Stomach (tissue), 9 donors: ENCODE results near the gene UST. TPM values are rescaled to one million over a fixed set of nuclear protein-coding genes. Genes with fewer than 3 reads are reported as not detected.
"Not testable (repeated sequence)": the region's sequence is repeated elsewhere in the genome, so short reads cannot be mapped to it uniquely, and the experiment has no call there.

ENCODE experiments used
- DNase-seq, 2 donors: peaks; one replicate each; pipeline versions ENCODE4 v3.0.0 to v3.0.0-alpha.2; 2013 to 2019
- H3K27ac ChIP-seq, 5 donors: fragments of 200-600 bp in 4 of 5; sonication (generic) in 4 of 5; one replicate each; pipeline ENCODE4 v1.5.1; 2013 to 2019; ENCODE audit warnings: mild to moderate bottlenecking in 1 of 5, moderate library complexity in 1 of 5
- H3K27me3 ChIP-seq, 3 donors: fragments of 200-600 bp; sonication (generic); one replicate each; pipeline ENCODE4 v1.5.1; 2017 to 2019; ENCODE audit warnings: mixed run types in 1 of 3
- H3K36me3 ChIP-seq, 4 donors: fragments of 200-600 bp; sonication (generic); 1 replicate in 3 of 4; 2 replicates in 1 of 4; pipeline ENCODE4 v1.5.1; 2016 to 2019
- H3K4me1 ChIP-seq, 4 donors: fragments of 200-600 bp; sonication (generic); one replicate each; pipeline ENCODE4 v1.5.1; 2016 to 2019
- H3K4me3 ChIP-seq, 4 donors: fragments of 200-600 bp; sonication (generic) in 3 of 4; one replicate each; pipeline ENCODE4 v1.5.1; 2016 to 2019; ENCODE audit warnings: mild to moderate bottlenecking in 1 of 4
- H3K9me3 ChIP-seq, 4 donors: fragments of 200-600 bp; sonication (generic); one replicate each; pipeline ENCODE4 v1.5.1; 2016 to 2019
- CTCF ChIP-seq, 7 experiments: fragments of 450-650 bp in 4 of 7; fragments of 200-600 bp in 3 of 7; sonication (generic) in 3 of 7; IDR thresholded peaks; one replicate each; pipeline ENCODE4 v1.5.1; 2016 to 2019; ENCODE audit warnings: antibody characterized with exemption in 7 of 7, control low read depth in 2 of 7, mild to moderate bottlenecking in 1 of 7
- EP300 ChIP-seq: sonication (generic); formaldehyde crosslinking; IDR thresholded peaks from one replicate; pipeline ENCODE4 v1.6.1; 2017; ENCODE audit warnings: antibody characterized with exemption
- POLR2A ChIP-seq, 4 donors: fragments of 450-650 bp; IDR thresholded peaks; one replicate each; pipeline ENCODE4 v1.6.1; 2016; ENCODE audit warnings: antibody characterized with exemption in 4 of 4, control low read depth in 2 of 4, mild to moderate bottlenecking in 1 of 4, moderate library complexity in 1 of 4
- POLR2AphosphoS5 ChIP-seq, 3 donors: sonication (generic); formaldehyde crosslinking; IDR thresholded peaks; one replicate each; pipeline ENCODE4 v1.6.1; 2016; ENCODE audit warnings: antibody characterized with exemption in 3 of 3
- WGBS, 5 donors: extraction: QIAGEN DNeasy Blood & Tissue Kit in 3 of 5; methylation state at CpG; one replicate each; pipeline versions ENCODE4 v1.1.5 to v1.1.7; 2013 to 2018; 5-methylcytosine and 5-hydroxymethylcytosine counted together
- intact Hi-C: fragments of 100-400 bp; cut with DNase I; formaldehyde crosslinking; loops from one replicate; pipeline ENCODE4 v1.15.1; 2023; ENCODE audit warnings: low total_unique reads
- polyA plus RNA-seq, 3 donors: library from polyadenylated mRNA; stranded (reverse); fragments of 200-250 nt; gene quantifications; one replicate each; pipeline ENCODE4 v1.2.3, GENCODE V29; 2013
- total RNA-seq, 5 donors: library from RNA; depleted of rRNA; stranded (reverse); fragments of >200 nt; gene quantifications; one replicate each; pipeline versions ENCODE4 v1.1.0 to v1.2.3, GENCODE V29; 2014 to 2016
- donor health status: healthy with polysubstance abuse.
- donor health status: Bipolar disorder and iron deficiency.
- donor health status: healthy.

Gene UST
- total and polyA plus RNA-seq, 8 donors, result 2.2 to 45.8 (median 8.9) TPM

- H3K36me3 ChIP-seq, result no peaks in the 10 kb centered on the region
- no peaks in the 10 kb centered on the region for H3K27me3 ChIP-seq
- 61 to 92% (median 76%) methylated on average over 3 of the region's 3 CpGs for WGBS, 5 donors
- H3K27ac ChIP-seq, result no peak overlapping the region
- no peaks in the 10 kb centered on the region for H3K9me3 ChIP-seq
- intact Hi-C loops, result loop anchor here (10.0 kb wide), 1 partner anchor 391 kb away; no protein-coding TSS in a partner anchor
- H3K4me3 ChIP-seq, result no peak overlapping the region
- H3K4me1 ChIP-seq, result peaks cover 0 to 13% (median 4%) of the 10 kb centered on the region in 4 donors
- TF ChIP-seq CTCF (IDR thresholded peaks at IDR 0.05) (no peak), EP300 (no peak), POLR2A (IDR thresholded peaks at IDR 0.05) (no peak), POLR2AphosphoS5 (IDR thresholded peaks at IDR 0.05) (no peak)
- no peak for DNase-seq
Measured at GRCh38 chr6:148955441-148955840, 208.6 kb downstream of the UST start.

DNA sequence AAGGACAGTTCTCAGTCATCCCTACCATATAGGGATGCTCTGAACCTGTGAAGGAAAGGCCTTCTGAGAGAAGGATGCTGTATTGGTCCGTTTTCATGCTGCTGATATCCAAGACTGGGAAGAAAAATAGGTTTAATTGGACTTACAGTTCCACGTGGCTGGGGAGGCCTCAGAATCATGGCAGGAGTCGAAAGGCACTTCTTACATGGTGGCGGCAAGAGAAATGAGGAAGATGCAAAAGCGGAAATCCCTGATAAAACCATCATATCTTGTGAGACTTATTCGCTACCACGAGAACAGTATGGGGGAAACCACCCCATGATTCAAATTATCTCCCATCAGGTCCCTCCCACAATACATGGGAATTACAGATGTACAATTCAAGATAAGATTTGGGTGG lies 209.3 kb downstream of the UST start:
- H3K9me3 ChIP-seq, H3K27ac ChIP-seq, H3K27me3 ChIP-seq, H3K36me3 ChIP-seq, H3K4me3 ChIP-seq, DNase-seq: not testable (repeated sequence)
- 94 to 97% (median 96%) methylated on average over 7 of the region's 7 CpGs for WGBS, 5 donors
- intact Hi-C loops, result loop anchor here (10.0 kb wide), 1 partner anchor 391 kb away; no protein-coding TSS in a partner anchor
- peaks cover 0 to 13% (median 4%) of the 10 kb centered on the region in 4 donors for H3K4me1 ChIP-seq

- Histone ChIP-seq H3K27me3 (no peaks in the 10 kb centered on the region), H3K4me1 (peaks cover 0 to 4% (median 0%) of the 10 kb centered on the region in 4 donors), H3K36me3 (no peaks in the 10 kb centered on the region), H3K27ac (no peak overlapping the region), H3K9me3 (no peaks in the 10 kb centered on the region), H3K4me3 (no peak overlapping the region)
- no peak for DNase-seq
- 91 to 99% (median 95%) methylated on average over 5 of the region's 5 CpGs for WGBS, 5 donors
- intact Hi-C loops, result loop anchor here (10.0 kb wide), 1 partner anchor 393 kb away; no protein-coding TSS in a partner anchor
- TF ChIP-seq EP300 (no peak), POLR2A (IDR thresholded peaks at IDR 0.05) (no peak), POLR2AphosphoS5 (IDR thresholded peaks at IDR 0.05) (no peak), CTCF (IDR thresholded peaks at IDR 0.05) (no peak)
Measured at GRCh38 chr6:148957752-148958151, 210.9 kb downstream of the UST start.

GRCh38 chr6:148959008-148959407 lies 212.2 kb downstream of the UST start:
- H3K4me3 ChIP-seq, result no peak overlapping the region
- DNase-seq, result no peak
- H3K4me1 ChIP-seq, result no peaks in the 10 kb centered on the region
- H3K27me3 ChIP-seq, result no peaks in the 10 kb centered on the region
- H3K36me3 ChIP-seq, result no peaks in the 10 kb centered on the region
- intact Hi-C loops, result loop anchor here (10.0 kb wide), 1 partner anchor 394 kb away; no protein-coding TSS in a partner anchor
- no peaks in the 10 kb centered on the region for H3K9me3 ChIP-seq
- 35 to 52% (median 48%) methylated on average over 3 of the region's 3 CpGs for WGBS, 5 donors
- no peak overlapping the region for H3K27ac ChIP-seq
- TF ChIP-seq EP300 (no peak), CTCF (IDR thresholded peaks at IDR 0.05) (no peak), POLR2AphosphoS5 (IDR thresholded peaks at IDR 0.05) (no peak), POLR2A (IDR thresholded peaks at IDR 0.05) (no peak)

- Histone ChIP-seq H3K27me3 (no peaks in the 10 kb centered on the region), H3K4me3 (no peak overlapping the region), H3K27ac (no peak overlapping the region), H3K4me1 (no peaks in the 10 kb centered on the region), H3K36me3 (peaks cover 0 to 3% (median 0%) of the 10 kb centered on the region in 4 donors), H3K9me3 (no peaks in the 10 kb centered on the region)
- no peak for DNase-seq
- no peak for TF ChIP-seq POLR2A (IDR thresholded peaks at IDR 0.05)
- TF ChIP-seq CTCF (IDR thresholded peaks at IDR 0.05), result no peak
- no peak for TF ChIP-seq POLR2AphosphoS5 (IDR thresholded peaks at IDR 0.05)
- TF ChIP-seq EP300, result no peak
- intact Hi-C loops, result loop anchor here (10.0 kb wide), 1 partner anchor 395 kb away; no protein-coding TSS in a partner anchor
- WGBS, 5 donors, result 81 to 92% (median 86%) methylated on average over 4 of the region's 4 CpGs
Measured at GRCh38 chr6:148959501-148959900, 212.7 kb downstream of the UST start.
